Measurements from ENCODE around the gene TEN1. TPM values are rescaled to one million over a fixed set of nuclear protein-coding genes. Genes with fewer than 3 reads are reported as not detected.

TEN1 gene
- total and polyA plus RNA-seq, 2 donors (not counting 1 experiment from before 2014, with no cell fraction given), result 9.4 to 10.3 TPM

DNA sequence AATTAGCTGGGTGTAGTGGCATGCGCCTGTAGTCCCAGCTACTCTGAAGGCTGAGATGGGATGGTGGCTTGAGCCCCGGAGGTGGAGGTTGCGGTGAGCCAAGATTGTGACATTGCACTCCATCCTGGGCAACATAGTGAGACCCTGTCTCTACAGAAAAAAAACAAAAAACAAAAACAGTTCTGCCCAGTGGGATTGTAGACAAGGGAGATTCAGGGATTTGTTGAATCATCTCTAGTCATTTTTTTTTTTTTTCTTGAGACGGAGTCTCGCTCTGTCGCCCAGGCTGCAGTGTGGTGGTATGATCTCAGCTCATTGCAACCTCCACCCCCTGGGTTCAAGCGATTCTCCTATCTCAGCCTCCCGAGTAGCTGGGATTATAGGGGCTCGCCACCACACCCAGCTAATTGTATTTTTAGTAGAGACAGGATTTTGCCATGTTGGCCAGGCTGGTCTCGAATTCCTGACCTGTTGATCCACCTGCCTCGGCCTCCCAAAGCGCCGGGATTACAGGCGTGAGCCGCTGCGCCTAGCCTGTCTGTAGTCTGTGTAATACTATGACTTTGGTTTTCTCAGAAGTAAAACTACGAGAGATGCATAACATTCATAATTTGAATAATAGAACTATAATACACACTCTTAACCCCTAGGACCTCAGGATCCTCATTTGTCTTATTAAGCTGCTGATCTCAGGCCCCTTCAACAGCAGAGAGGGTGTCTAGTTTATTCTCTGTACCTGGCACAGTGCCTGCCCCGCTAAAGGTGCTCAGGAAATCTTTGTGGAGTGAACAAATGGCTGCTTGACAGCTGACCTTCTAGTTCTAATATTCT is 1.4 kb downstream of the TEN1 start:
- Histone ChIP-seq H2AFZ (ENCODE audit: low read length) (no peak overlapping the region), H3K79me2 (ENCODE audit: control insufficient read depth, insufficient read depth, low read length) (peaks cover 10% of the 10 kb centered on the region), H3K27ac (ENCODE audit: insufficient read depth, low read length) (peak overlapping the region; percentile 97)

DNA sequence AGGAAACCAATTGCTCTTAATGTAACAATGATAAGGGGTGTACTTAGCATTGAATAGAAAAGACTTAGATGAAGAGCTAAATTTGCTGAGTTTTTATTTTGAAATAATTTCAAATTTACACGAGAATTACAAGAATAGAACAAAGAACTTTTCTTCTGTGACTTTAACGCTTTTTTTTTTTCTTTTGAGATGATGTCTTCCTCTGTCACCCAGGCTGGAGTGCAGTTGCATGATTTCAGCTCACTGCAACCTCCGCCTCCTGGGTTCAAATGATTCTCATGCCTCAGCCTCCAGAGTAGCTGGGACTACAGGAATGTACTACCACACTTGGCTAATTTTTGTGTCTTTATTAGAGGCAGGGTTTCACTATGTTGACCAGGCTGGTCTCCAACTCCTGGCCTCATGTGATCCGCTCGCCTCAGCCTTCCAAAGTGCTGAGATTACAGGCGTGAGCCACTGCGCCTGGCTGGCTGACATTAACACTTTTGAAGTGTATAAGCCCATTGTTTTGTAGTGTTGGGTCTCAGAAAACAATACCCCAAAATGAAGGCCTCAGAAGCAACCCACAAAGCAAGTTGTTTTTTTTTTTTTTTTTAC is 2.1 kb downstream of the TEN1 start:
- H3K4me3 ChIP-seq (replicated peaks in 1 of 4; ENCODE audit: control extremely low read depth in 1 of 4, insufficient read depth in 1 of 4, low read depth in 3 of 4, low read length in 4 of 4), result no peak overlapping the region
- no peak overlapping the region for H3K4me2 ChIP-seq (ENCODE audit: extremely low read depth, insufficient read depth, low read length)
- no peaks in the 10 kb centered on the region for H3K27me3 ChIP-seq (ENCODE audit: control insufficient read depth, insufficient read depth, low read length)
- TF ChIP-seq, protein P1, sequence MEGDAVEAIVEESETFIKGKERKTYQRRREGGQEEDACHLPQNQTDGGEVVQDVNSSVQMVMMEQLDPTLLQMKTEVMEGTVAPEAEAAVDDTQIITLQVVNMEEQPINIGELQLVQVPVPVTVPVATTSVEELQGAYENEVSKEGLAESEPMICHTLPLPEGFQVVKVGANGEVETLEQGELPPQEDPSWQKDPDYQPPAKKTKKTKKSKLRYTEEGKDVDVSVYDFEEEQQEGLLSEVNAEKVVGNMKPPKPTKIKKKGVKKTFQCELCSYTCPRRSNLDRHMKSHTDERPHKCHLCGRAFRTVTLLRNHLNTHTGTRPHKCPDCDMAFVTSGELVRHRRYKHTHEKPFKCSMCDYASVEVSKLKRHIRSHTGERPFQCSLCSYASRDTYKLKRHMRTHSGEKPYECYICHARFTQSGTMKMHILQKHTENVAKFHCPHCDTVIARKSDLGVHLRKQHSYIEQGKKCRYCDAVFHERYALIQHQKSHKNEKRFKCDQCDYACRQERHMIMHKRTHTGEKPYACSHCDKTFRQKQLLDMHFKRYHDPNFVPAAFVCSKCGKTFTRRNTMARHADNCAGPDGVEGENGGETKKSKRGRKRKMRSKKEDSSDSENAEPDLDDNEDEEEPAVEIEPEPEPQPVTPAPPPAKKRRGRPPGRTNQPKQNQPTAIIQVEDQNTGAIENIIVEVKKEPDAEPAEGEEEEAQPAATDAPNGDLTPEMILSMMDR (conservative IDR thresholded peaks at IDR 0.05 in 1 of 2, IDR thresholded peaks at IDR 0.05 in 1 of 2; ENCODE audit: low read depth in 1 of 2, low read length in 2 of 2), result no peak
- no peak for TF ChIP-seq EZH2 (IDR thresholded peaks at IDR 0.05; ENCODE audit: low read length, missing control alignments)
- H3K9ac ChIP-seq (ENCODE audit: insufficient read depth, low read length), result no peak overlapping the region
- no peaks in the 10 kb centered on the region for H3K9me3 ChIP-seq (ENCODE audit: control insufficient read depth, insufficient read depth, low read depth, low read length)
- peaks cover 5% of the 10 kb centered on the region for H3K4me1 ChIP-seq (ENCODE audit: control insufficient read depth, extremely low read depth, insufficient read depth, low read length)
- no peak overlapping the region for H3K27ac ChIP-seq (ENCODE audit: insufficient read depth, low read length)
- no peak for DNase-seq (ENCODE audit: low read depth in 2 of 2)
- H2AFZ ChIP-seq (ENCODE audit: low read length), result no peak overlapping the region
- H3K36me3 ChIP-seq (ENCODE audit: control insufficient read depth, insufficient read depth, low read length), result no peaks in the 10 kb centered on the region
- peaks cover 9% of the 10 kb centered on the region for H3K79me2 ChIP-seq (ENCODE audit: control insufficient read depth, insufficient read depth, low read length)
- H4K20me1 ChIP-seq (ENCODE audit: control insufficient read depth, extremely low read depth, insufficient read depth, low read length), result no peaks in the 10 kb centered on the region

More for the DNA sequence above, 1.4 kb downstream of the TEN1 start:
- Histone ChIP-seq H3K9me3 (ENCODE audit: control insufficient read depth, insufficient read depth, low read depth, low read length) (no peaks in the 10 kb centered on the region), H4K20me1 (ENCODE audit: control insufficient read depth, extremely low read depth, insufficient read depth, low read length) (no peaks in the 10 kb centered on the region), H3K9ac (ENCODE audit: insufficient read depth, low read length) (peak overlapping the region; percentile 97), H3K36me3 (ENCODE audit: control insufficient read depth, insufficient read depth, low read length) (no peaks in the 10 kb centered on the region), H3K4me3 (replicated peaks in 1 of 4; ENCODE audit: control extremely low read depth in 1 of 4, insufficient read depth in 1 of 4, low read depth in 3 of 4, low read length in 4 of 4) (peak overlapping the region; percentile 74 to 95 (median 82)), H3K4me1 (ENCODE audit: control insufficient read depth, extremely low read depth, insufficient read depth, low read length) (peaks cover 7% of the 10 kb centered on the region), H3K27me3 (ENCODE audit: control insufficient read depth, insufficient read depth, low read length) (no peaks in the 10 kb centered on the region), H3K4me2 (ENCODE audit: extremely low read depth, insufficient read depth, low read length) (peak overlapping the region; percentile 100)
- peak in 1 of 2 donors; percentile 31 for DNase-seq (ENCODE audit: low read depth in 2 of 2)
- TF ChIP-seq, protein P1 (conservative IDR thresholded peaks at IDR 0.05 in 1 of 2, IDR thresholded peaks at IDR 0.05 in 1 of 2; ENCODE audit: low read depth in 1 of 2, low read length in 2 of 2), result no peak

DNA sequence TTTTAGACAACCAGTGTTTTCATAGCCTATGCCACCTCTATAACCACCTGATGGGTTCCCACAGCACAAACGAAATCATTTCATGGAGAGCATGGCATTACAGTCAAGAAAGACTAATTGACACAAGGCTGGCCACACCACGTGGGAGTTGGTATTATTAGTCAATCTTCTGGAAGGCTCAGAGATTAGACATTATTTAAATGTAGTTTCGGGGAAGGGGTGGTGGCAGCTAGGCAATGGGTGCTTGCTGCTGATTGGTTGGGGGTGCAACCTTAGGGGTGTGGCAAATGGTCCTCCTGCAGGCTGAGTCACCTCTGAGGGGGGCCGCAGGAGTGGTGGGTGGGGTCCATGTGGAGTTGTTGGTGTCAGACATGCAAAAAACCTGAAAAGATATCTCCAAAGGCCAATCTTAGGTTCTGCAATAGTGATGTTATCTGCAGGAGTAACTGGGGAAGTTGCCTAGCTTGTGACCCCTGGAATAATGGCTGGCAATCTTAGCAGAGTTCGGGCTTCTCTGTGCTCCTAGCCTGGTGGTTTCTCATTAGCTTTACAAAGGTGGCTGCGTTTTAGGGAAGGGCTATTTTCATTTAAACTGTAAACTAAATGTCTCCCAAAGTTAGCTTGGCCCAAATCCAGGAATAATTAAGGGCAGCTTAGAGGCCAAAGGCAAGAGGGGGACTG is 4.6 kb downstream of the TEN1 start:
- Histone ChIP-seq H3K27ac (ENCODE audit: insufficient read depth, low read length) (no peak overlapping the region), H2AFZ (ENCODE audit: low read length) (no peak overlapping the region)

More for the DNA sequence above, 4.6 kb downstream of the TEN1 start:
- DNase-seq (ENCODE audit: low read depth in 2 of 2), result peak in 1 of 2 donors; percentile 67
- no peaks in the 10 kb centered on the region for H3K27me3 ChIP-seq (ENCODE audit: control insufficient read depth, insufficient read depth, low read length)
- no peak overlapping the region for H3K4me2 ChIP-seq (ENCODE audit: extremely low read depth, insufficient read depth, low read length)
- no peaks in the 10 kb centered on the region for H3K36me3 ChIP-seq (ENCODE audit: control insufficient read depth, insufficient read depth, low read length)
- H3K4me3 ChIP-seq (replicated peaks in 1 of 4; ENCODE audit: control extremely low read depth in 1 of 4, insufficient read depth in 1 of 4, low read depth in 3 of 4, low read length in 4 of 4), result no peak overlapping the region
- no peak for TF ChIP-seq EZH2 (IDR thresholded peaks at IDR 0.05; ENCODE audit: low read length, missing control alignments)
- TF ChIP-seq, protein P1 (conservative IDR thresholded peaks at IDR 0.05 in 1 of 2, IDR thresholded peaks at IDR 0.05 in 1 of 2; ENCODE audit: low read depth in 1 of 2, low read length in 2 of 2), result no peak
- peaks cover under 1% of the 10 kb centered on the region for H3K79me2 ChIP-seq (ENCODE audit: control insufficient read depth, insufficient read depth, low read length)
- no peaks in the 10 kb centered on the region for H3K9me3 ChIP-seq (ENCODE audit: control insufficient read depth, insufficient read depth, low read depth, low read length)
- peaks cover 5% of the 10 kb centered on the region for H3K4me1 ChIP-seq (ENCODE audit: control insufficient read depth, extremely low read depth, insufficient read depth, low read length)
- H3K9ac ChIP-seq (ENCODE audit: insufficient read depth, low read length), result no peak overlapping the region
- H4K20me1 ChIP-seq (ENCODE audit: control insufficient read depth, extremely low read depth, insufficient read depth, low read length), result no peaks in the 10 kb centered on the region
